Loucy (cell line): ENCODE measurements around the gene NCSTN.

Experiments
- H2AFZ ChIP-seq: fragments of 200-600 bp; sonication (generic); 2 replicates; pipeline ENCODE4 v1.6.0; 2016; ENCODE audit warnings: antibody characterized with exemption, mild to moderate bottlenecking, low read length, moderate library complexity
- H3F3A ChIP-seq: fragments of 200-600 bp; 2 replicates; pipeline ENCODE4 v1.6.0; 2016; ENCODE audit warnings: antibody characterized with exemption, low read depth, mild to moderate bottlenecking
- H3K27me3 ChIP-seq: fragments of 200-600 bp; sonication (generic); 2 replicates; pipeline ENCODE4 v1.6.1; 2014; ENCODE audit warnings: low read length, mild to moderate bottlenecking; ENCODE audit not compliant: insufficient read depth, poor library complexity, severe bottlenecking
- H3K36me3 ChIP-seq: fragments of 200-600 bp; sonication (generic); 2 replicates; pipeline ENCODE4 v1.6.1; 2016; ENCODE audit warnings: low read length; ENCODE audit not compliant: insufficient read depth
- H3K4me1 ChIP-seq: fragments of 200-600 bp; sonication (generic); 2 replicates; pipeline ENCODE4 v1.5.1; 2014; ENCODE audit warnings: low read length, mild to moderate bottlenecking; ENCODE audit not compliant: insufficient read depth, poor library complexity, severe bottlenecking
- H3K4me2 ChIP-seq: fragments of 200-600 bp; sonication (generic); 2 replicates; pipeline ENCODE4 v1.6.0; 2014; ENCODE audit warnings: antibody characterized with exemption, low read length, low read depth, mild to moderate bottlenecking; ENCODE audit not compliant: poor library complexity, severe bottlenecking
- H3K4me3 ChIP-seq: fragments of 200-600 bp; sonication (generic); 2 replicates; pipeline ENCODE4 v1.5.1; 2014; ENCODE audit warnings: low read length, mild to moderate bottlenecking, mixed read lengths; ENCODE audit not compliant: poor library complexity, severe bottlenecking
- H3K79me2 ChIP-seq: fragments of 200-600 bp; sonication (generic); 2 replicates; pipeline ENCODE4 v1.6.1; 2014; ENCODE audit warnings: low read length; ENCODE audit not compliant: insufficient read depth
- H3K9ac ChIP-seq: fragments of 200-600 bp; sonication (generic); 2 replicates; pipeline ENCODE4 v1.6.0; 2014; ENCODE audit warnings: mild to moderate bottlenecking, low read depth, low read length, moderate library complexity; ENCODE audit not compliant: poor library complexity, severe bottlenecking
- H3K9me2 ChIP-seq: fragments of 200-600 bp; sonication (generic); replicated peaks from 2 replicates; pipeline ENCODE4 v1.6.1; 2016; ENCODE audit warnings: low read depth, low read length, mixed read lengths
- H3K9me3 ChIP-seq: fragments of 200-600 bp; sonication (generic); 2 replicates; pipeline ENCODE4 v1.6.1; 2014; ENCODE audit warnings: mild to moderate bottlenecking, antibody characterized with exemption, low read length, low read depth; ENCODE audit not compliant: insufficient read depth
- H4K20me1 ChIP-seq: fragments of 200-600 bp; sonication (generic); 2 replicates; pipeline ENCODE4 v1.6.0; 2014; ENCODE audit warnings: antibody characterized with exemption, low read length, mild to moderate bottlenecking; ENCODE audit not compliant: insufficient read depth, poor library complexity, severe bottlenecking
- CTCF ChIP-seq: fragments of 200-600 bp; sonication (generic); conservative IDR thresholded peaks from 2 replicates; pipeline ENCODE4 v1.5.1; 2014; ENCODE audit warnings: mild to moderate bottlenecking, antibody characterized with exemption, low read length
- EZH2phosphoT487 ChIP-seq: fragments of 200-600 bp; IDR thresholded peaks from 2 replicates; pipeline ENCODE4 v1.6.1; 2018; ENCODE audit warnings: antibody characterized with exemption, mild to moderate bottlenecking, moderate library complexity, borderline replicate concordance

Gene NCSTN

GRCh38 chr1:160325252-160325651, 17.9 kb upstream of the NCSTN start:
- Histone ChIP-seq H3K4me3 (no peak overlapping the region), H3K9me3 (no peaks in the 10 kb centered on the region), H3K27me3 (no peaks in the 10 kb centered on the region), H4K20me1 (no peaks in the 10 kb centered on the region), H3K36me3 (peaks cover 78% of the 10 kb centered on the region), H3K9me2 (no peaks in the 10 kb centered on the region), H3K79me2 (peaks cover 12% of the 10 kb centered on the region; the same call in 1 of the 2 replicates), H3K9ac (no peak overlapping the region), H3K4me1 (no peaks in the 10 kb centered on the region), H3F3A (no peaks in the 10 kb centered on the region; the same call in 1 of the 2 replicates), H3K4me2 (no peak overlapping the region), H2AFZ (no peak overlapping the region)
- no peak for TF ChIP-seq CTCF
- TF ChIP-seq EZH2phosphoT487, result no peak

- Histone ChIP-seq H3K9ac (no peak overlapping the region), H3K9me3 (no peaks in the 10 kb centered on the region), H3F3A (no peaks in the 10 kb centered on the region; the same call in 1 of the 2 replicates), H2AFZ (no peak overlapping the region), H3K27me3 (no peaks in the 10 kb centered on the region), H3K79me2 (peaks cover 8% of the 10 kb centered on the region; the same call in 1 of the 2 replicates), H3K36me3 (peaks cover 89% of the 10 kb centered on the region), H3K4me3 (no peak overlapping the region), H3K9me2 (no peaks in the 10 kb centered on the region), H3K4me2 (no peak overlapping the region), H4K20me1 (no peaks in the 10 kb centered on the region), H3K4me1 (no peaks in the 10 kb centered on the region)
- TF ChIP-seq EZH2phosphoT487, result no peak
- no peak for TF ChIP-seq CTCF
Observed at GRCh38 chr1:160326418-160326817, 16.8 kb upstream of the NCSTN start.

- no peak overlapping the region for H3K9ac ChIP-seq
- no peaks in the 10 kb centered on the region for H3K79me2 ChIP-seq
- H3F3A ChIP-seq, result no peaks in the 10 kb centered on the region; the same call in 1 of the 2 replicates
- H3K36me3 ChIP-seq, result peaks cover 85% of the 10 kb centered on the region
- H3K4me1 ChIP-seq, result no peaks in the 10 kb centered on the region
- no peak for TF ChIP-seq CTCF
- TF ChIP-seq EZH2phosphoT487, result no peak
- no peaks in the 10 kb centered on the region for H3K9me3 ChIP-seq
- no peak overlapping the region for H3K4me3 ChIP-seq
- no peaks in the 10 kb centered on the region for H4K20me1 ChIP-seq
- H3K4me2 ChIP-seq, result no peak overlapping the region
- no peaks in the 10 kb centered on the region for H3K27me3 ChIP-seq
- H2AFZ ChIP-seq, result no peak overlapping the region
- H3K9me2 ChIP-seq, result no peaks in the 10 kb centered on the region
Observed at GRCh38 chr1:160328184-160328583, 15.0 kb upstream of the NCSTN start.
